GM12872 (cell line): ENCODE measurements around the gene SCRG1.

Experiments
- CTCF ChIP-seq: IDR thresholded peaks from 3 replicates; pipeline ENCODE4 v1.5.1; 2011; ENCODE audit warnings: low read depth, mild to moderate bottlenecking, low read length, moderate library complexity; ENCODE audit not compliant: insufficient read depth

SCRG1 gene

GRCh38 chr4:173334891-173335752, 63.8 kb downstream of the SCRG1 start:
- TF ChIP-seq CTCF = no peak
